ENCODE measurements around the gene IGHMBP2. TPM values are rescaled to one million over a fixed set of nuclear protein-coding genes. Genes with fewer than 3 reads are reported as not detected.
A peak's percentile ranks its signal among the peaks of the same experiment; 100 is the strongest.

IGHMBP2 gene
- total RNA-seq, 4 donors from 2014 or later, result 30.2 to 59.5 (median 49.2) TPM

DNA sequence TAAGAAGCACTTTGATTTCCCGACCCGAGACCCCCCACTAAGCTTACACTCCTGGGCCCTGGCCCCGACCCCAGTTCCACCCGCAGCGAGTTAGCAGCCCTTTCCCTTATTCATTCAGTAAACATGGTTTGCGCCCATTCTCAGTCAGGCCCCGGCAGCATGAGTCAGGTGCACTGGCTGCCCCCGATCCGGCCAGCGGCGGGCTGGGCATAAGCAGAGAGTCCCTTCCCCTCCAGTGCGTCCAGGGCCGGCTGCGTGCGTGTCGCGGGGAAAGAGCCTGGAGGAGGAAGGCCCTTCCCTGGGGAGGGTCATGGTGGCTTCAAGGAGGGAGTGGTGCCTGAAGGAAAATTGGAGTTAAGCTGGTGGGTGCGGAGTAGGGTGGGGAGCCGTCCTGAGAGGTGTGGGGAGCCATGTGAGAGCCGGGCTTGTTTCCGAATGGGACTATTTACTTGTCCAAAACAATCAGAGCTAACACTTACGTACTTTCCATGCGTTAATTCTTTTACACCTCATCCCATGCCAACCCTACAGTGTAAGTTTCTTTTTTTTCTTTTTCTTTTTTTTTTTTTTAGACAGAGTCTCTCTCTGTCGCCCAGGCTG is 657 bp downstream of the IGHMBP2 start:
- peak overlapping the region; percentile 77 to 92 (median 82) for H3K4me3 ChIP-seq
- H3K9me3 ChIP-seq, result no peaks in the 10 kb centered on the region
- no peaks in the 10 kb centered on the region for H3K27me3 ChIP-seq
- H3K27ac ChIP-seq, result peak overlapping the region; percentile 72 to 82 (median 78)
- TF ChIP-seq, protein P1, sequence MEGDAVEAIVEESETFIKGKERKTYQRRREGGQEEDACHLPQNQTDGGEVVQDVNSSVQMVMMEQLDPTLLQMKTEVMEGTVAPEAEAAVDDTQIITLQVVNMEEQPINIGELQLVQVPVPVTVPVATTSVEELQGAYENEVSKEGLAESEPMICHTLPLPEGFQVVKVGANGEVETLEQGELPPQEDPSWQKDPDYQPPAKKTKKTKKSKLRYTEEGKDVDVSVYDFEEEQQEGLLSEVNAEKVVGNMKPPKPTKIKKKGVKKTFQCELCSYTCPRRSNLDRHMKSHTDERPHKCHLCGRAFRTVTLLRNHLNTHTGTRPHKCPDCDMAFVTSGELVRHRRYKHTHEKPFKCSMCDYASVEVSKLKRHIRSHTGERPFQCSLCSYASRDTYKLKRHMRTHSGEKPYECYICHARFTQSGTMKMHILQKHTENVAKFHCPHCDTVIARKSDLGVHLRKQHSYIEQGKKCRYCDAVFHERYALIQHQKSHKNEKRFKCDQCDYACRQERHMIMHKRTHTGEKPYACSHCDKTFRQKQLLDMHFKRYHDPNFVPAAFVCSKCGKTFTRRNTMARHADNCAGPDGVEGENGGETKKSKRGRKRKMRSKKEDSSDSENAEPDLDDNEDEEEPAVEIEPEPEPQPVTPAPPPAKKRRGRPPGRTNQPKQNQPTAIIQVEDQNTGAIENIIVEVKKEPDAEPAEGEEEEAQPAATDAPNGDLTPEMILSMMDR (IDR thresholded peaks at IDR 0.05), result no peak
- TF ChIP-seq POLR2A (IDR thresholded peaks at IDR 0.05), result no peak
- H3K36me3 ChIP-seq, result peaks cover 0 to 38% (median 0%) of the 10 kb centered on the region in 3 donors
- peak in 2 of 3 donors; percentile 53 to 67 for DNase-seq
- H3K4me1 ChIP-seq, result peaks cover 0 to 24% (median 8%) of the 10 kb centered on the region in 4 donors

DNA sequence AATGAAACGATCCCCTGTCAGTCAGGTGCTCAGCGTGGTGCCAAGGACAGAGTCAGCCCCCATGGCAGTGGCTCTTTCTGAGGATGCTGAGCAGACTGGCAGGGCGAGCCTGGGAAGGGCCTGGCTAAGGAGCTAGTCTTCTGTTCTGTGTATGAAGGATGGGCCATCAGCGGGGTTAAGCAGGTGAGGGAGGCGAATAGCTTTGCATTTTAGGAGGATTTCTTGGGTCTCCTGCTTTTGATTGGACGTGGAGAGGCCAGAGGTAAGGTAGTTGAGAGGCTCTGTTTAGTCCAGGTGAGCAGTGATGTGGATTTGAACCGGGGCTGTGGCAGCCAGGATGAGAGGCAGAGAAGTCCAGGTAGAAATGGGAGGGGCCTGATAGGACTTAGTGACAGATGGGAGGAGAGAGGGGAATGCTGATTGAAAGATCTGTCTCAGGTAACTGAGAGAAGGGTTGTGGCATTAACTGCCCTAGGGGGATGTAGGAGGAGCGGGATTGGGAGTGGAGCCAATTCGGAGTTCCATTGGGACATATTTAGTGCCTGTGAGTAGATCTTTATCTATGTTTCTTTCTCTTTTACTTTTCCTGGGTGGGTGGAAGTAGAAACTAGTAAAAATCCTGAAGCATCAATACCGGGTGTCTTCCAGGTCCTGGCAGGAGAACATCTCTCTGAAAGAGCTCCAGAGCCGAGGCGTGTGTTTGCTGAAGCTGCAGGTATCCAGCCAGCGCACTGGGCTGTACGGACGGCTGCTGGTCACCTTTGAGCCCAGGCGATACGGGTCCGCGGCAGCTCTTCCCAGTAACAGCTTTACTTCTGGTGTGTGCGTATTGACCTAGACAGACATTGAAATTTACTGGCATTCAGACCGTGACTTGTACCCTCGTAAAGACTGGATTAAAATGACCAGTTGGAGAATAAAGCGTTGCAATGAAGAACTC is 2.0 kb downstream of the IGHMBP2 start:
- Histone ChIP-seq H3K27me3 (no peaks in the 10 kb centered on the region), H3K27ac (no peak overlapping the region), H3K4me1 (peaks cover 0 to 24% (median 8%) of the 10 kb centered on the region in 4 donors), H3K4me3 (no peak overlapping the region), H3K36me3 (peaks cover 0 to 38% (median 0%) of the 10 kb centered on the region in 3 donors), H3K9me3 (no peaks in the 10 kb centered on the region)
- DNase-seq, result no peak
- TF ChIP-seq, protein P1 (IDR thresholded peaks at IDR 0.05), result no peak
- no peak for TF ChIP-seq POLR2A (IDR thresholded peaks at IDR 0.05)

DNA sequence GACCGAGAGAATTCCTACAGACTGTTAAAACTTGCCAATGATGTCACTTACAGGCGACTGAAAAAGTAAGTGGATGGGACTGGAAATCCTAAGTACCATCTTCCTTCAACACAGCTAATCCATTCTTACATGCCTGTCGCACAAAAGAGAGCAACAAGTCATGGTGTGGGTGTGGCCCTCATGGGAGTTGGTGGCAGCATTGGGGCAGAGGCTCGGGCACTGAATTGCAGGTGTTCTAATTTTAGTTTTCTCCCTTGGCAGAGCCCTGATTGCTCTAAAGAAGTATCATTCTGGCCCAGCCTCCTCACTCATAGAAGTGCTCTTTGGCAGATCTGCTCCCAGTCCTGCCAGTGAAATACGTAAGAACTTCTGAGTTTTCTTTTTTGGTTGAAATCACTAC is 4.6 kb downstream of the IGHMBP2 start:
- Histone ChIP-seq H3K27ac (no peak overlapping the region), H3K9me3 (no peaks in the 10 kb centered on the region), H3K36me3 (peaks cover 0 to 63% (median 0%) of the 10 kb centered on the region in 3 donors), H3K27me3 (no peaks in the 10 kb centered on the region), H3K4me3 (no peak overlapping the region), H3K4me1 (peaks cover 0 to 14% (median 5%) of the 10 kb centered on the region in 4 donors)
- TF ChIP-seq, protein P1 (IDR thresholded peaks at IDR 0.05), result no peak
- TF ChIP-seq POLR2A (IDR thresholded peaks at IDR 0.05), result no peak
- DNase-seq, result no peak

DNA sequence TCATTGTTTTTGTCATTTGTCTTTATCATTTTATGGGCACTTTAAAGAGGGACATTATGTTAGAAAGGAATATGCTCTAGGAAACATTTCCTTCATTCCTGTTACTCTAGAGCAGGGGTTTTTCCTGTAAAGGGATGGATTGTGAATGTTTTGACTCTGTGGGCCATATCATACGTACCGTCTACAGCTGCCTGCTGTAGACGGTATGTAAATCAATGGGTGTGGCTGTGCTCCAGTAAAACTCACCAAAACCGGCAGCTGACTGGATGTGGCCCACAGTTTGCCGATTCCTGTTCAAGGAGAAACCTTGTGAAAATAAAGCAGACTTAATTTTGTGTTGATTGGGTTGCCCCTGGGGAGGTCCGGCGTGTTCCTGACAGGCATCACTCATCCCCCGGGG is 7.3 kb downstream of the IGHMBP2 start:
- H3K4me1 ChIP-seq, result no peaks in the 10 kb centered on the region
- no peak for DNase-seq
- peaks cover 0 to 89% (median 0%) of the 10 kb centered on the region in 3 donors for H3K36me3 ChIP-seq
- TF ChIP-seq POLR2A (IDR thresholded peaks at IDR 0.05), result no peak
- TF ChIP-seq, protein P1 (IDR thresholded peaks at IDR 0.05), result no peak
- no peaks in the 10 kb centered on the region for H3K27me3 ChIP-seq
- no peak overlapping the region for H3K27ac ChIP-seq
- H3K9me3 ChIP-seq, result no peaks in the 10 kb centered on the region
- H3K4me3 ChIP-seq, result no peak overlapping the region

DNA sequence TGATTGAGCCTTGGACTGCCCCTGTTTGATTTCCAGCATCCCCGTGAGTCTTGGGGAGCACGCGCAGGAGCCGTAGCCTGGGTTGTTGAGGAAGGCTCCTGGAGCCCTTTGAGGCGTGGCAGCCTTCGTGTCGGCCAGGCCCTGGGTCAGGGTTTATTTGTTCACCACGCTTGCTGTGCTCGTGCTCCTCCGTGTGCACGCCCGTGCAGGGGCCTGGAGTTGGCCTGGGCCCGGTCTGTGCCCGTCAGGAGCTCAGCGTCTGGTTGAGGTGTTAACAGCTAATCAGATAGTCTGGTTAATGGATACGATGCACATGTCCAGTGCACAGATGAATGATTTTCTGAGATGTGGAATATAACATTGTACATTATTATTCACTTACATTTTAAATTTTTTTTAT is 8.0 kb downstream of the IGHMBP2 start:
- no peak overlapping the region for H3K4me3 ChIP-seq
- H3K4me1 ChIP-seq, result no peaks in the 10 kb centered on the region
- no peaks in the 10 kb centered on the region for H3K27me3 ChIP-seq
- no peak overlapping the region for H3K27ac ChIP-seq
- peaks cover 0 to 96% (median 0%) of the 10 kb centered on the region in 3 donors for H3K36me3 ChIP-seq
- H3K9me3 ChIP-seq, result no peaks in the 10 kb centered on the region
- no peak for TF ChIP-seq POLR2A (IDR thresholded peaks at IDR 0.05)
- TF ChIP-seq, protein P1 (IDR thresholded peaks at IDR 0.05), result no peak
- no peak for DNase-seq
